Activated CD4-positive, alpha-beta T cell treated with anti-CD3 and anti-CD28 coated beads, Interleukin-2, amount 10 ng/mL, durations not matched to agents 7 days and 5 days (primary cell): ENCODE measurements around the gene DDI1. TPM values are rescaled to one million over a fixed set of nuclear protein-coding genes. Genes with fewer than 3 reads are reported as not detected.

Experiments
- CTCF ChIA-PET: fragments of 350-600 bp; sonication (Branson Sonifier 250); formaldehyde crosslinking; loops from one replicate; lab custom pipeline; 2021; ENCODE audit warnings: antibody characterized with exemption; lab: Charles Lee
- POLR2A ChIA-PET: fragments of 350-600 bp; sonication (Branson Sonifier 250); formaldehyde crosslinking; loops from one replicate; lab custom pipeline; 2021; ENCODE audit warnings: antibody characterized with exemption; lab: Charles Lee
- DNase-seq: peaks from one replicate; pipeline ENCODE4 v3.0.0-alpha.2; 2020
- H3K27ac Mint-ChIP-seq: one replicate; pipeline ENCODE4 v1.8.0; 2021; ENCODE audit warnings: mild to moderate bottlenecking, moderate library complexity, mixed read lengths
- H3K27me3 Mint-ChIP-seq: one replicate; pipeline ENCODE4 v1.8.0; 2021; ENCODE audit warnings: mixed read lengths
- H3K36me3 Mint-ChIP-seq: one replicate; pipeline ENCODE4 v1.8.0; 2021; ENCODE audit warnings: low read depth, mixed read lengths
- H3K4me1 Mint-ChIP-seq: one replicate; pipeline ENCODE4 v1.8.0; 2021; ENCODE audit warnings: mixed read lengths
- H3K4me3 Mint-ChIP-seq: one replicate; pipeline ENCODE4 v1.8.0; 2021; ENCODE audit warnings: mild to moderate bottlenecking, moderate library complexity, mixed read lengths
- H3K9me3 Mint-ChIP-seq: one replicate; pipeline ENCODE4 v1.8.0; 2021; ENCODE audit warnings: mixed read lengths
- total RNA-seq, 2 experiments: library from RNA; stranded (reverse); gene quantifications; one replicate each; pipeline ENCODE4 v1.2.3, GENCODE V29; 2021

Gene DDI1
- total RNA-seq, 2 experiments from 2014 or later: not detected

DNA sequence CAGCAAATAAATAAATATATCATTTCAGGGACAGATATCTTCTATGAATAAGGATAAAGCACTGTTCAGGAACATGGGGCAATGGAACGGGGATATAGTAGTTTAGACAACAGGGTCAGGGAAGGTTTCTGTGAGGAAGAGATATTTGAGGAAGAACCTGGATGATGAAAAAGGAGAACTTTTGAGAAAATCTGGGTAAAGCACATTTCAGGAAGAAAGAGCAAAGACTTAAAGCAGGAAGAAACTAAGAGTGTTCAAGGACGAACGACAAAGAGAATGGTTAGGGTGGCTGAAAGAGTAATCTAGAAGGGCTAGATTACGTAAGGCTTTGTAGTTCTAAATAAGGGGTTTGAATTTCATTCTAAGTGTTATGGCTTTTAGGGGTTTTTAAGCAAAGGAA is 12.7 kb downstream of the DDI1 start:
- CTCF ChIA-PET: no interaction called here
- Mint-ChIP-seq H3K4me1 (no peaks in the 10 kb centered on the region), H3K27ac (no peak overlapping the region), H3K9me3 (no peaks in the 10 kb centered on the region), H3K4me3 (no peak overlapping the region), H3K36me3 (no peaks in the 10 kb centered on the region), H3K27me3 (no peaks in the 10 kb centered on the region)
- POLR2A ChIA-PET: no interaction called here
- no peak for DNase-seq

DNA sequence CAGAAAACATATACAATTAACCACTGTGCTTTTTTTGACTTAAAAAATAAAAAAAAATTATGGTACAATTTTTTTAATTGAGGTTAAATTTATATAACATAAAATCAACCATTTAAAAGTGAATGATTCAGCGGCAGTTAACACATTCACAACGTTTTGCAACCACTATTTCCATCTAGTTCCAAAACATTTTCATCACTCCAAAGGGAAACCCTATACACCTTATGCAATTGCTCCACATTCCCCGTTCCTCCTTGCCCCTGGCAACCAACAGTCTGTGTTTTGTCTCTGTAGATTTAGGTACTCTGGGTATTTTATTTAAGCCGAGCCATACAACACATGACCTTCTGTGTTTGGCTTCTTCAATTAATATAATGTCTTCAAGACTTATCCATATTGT is 15.3 kb downstream of the DDI1 start:
- no peaks in the 10 kb centered on the region for H3K27me3 Mint-ChIP-seq
- ChIA-PET CTCF (no interaction called here), POLR2A (no interaction called here)
- no peak overlapping the region for H3K27ac Mint-ChIP-seq
- H3K36me3 Mint-ChIP-seq: no peaks in the 10 kb centered on the region
- no peaks in the 10 kb centered on the region for H3K4me1 Mint-ChIP-seq
- no peak for DNase-seq
- H3K9me3 Mint-ChIP-seq: peaks cover 2% of the 10 kb centered on the region
- no peak overlapping the region for H3K4me3 Mint-ChIP-seq

DNA sequence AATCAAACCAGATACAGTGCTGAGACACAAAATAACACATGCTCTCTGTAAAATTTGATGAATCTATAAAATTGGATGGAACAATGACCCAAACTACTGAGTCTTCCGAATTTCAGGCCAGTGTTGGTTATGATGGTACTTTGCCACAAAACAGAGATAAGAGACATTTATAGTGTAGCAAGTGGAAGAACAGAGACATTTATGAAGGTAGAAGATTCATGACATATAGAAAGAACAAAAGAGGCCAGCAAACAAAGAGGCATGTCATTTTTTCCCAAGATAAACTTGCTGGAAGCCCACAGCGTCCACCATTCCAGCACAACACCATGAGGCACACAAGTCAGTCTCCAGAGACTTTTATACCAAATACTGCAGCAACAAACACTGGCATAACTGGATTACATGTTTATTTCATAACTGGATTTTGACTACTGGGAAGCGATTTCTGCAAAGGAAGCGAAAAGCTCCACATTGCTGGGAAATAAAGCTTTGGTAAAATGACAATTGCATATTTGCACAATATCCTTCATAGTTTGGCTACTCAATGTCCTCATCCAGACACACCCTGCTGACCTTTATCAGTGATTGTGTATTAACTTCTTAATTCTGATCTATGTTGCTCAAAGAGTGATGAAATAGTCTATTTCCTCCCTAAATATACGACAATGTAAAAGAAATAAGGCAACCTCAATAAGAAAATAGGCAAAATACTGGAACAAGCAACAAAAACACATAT is 17.5 kb downstream of the DDI1 start:
- CTCF ChIA-PET: no interaction called here
- POLR2A ChIA-PET: no interaction called here
- no peak overlapping the region for H3K4me3 Mint-ChIP-seq

DNA sequence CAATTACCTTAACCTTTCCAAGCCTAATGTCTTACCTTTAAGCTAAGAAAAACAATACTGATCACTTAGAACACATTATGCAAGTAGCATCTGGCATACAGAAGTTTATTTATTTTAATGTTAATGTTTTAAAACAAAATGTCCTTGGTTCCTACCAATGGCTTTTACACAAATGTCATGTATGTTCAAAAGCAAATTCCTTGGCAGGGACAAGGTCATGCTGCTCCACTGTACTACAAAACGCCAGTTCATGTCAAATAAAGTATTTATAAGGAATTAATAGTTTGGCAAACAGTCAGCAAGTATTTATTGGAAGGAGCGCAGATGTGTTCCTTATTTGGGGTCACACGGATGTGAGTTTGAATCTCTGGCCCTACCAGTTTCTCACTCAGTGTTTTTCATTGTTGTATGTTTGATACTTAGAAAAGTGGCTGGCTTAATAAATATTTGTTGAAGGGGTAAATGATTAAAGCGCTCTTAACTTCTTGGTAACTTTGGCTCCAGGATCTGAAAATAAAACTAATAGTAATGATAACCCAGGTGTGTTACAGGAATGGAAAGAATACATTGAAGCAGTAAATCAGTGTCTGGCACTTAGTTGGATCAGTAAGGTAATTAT is 18.6 kb downstream of the DDI1 start:
- no peak for DNase-seq
- Mint-ChIP-seq H3K27ac (no peak overlapping the region), H3K4me3 (no peak overlapping the region), H3K27me3 (no peaks in the 10 kb centered on the region), H3K9me3 (peaks cover 2% of the 10 kb centered on the region), H3K36me3 (no peaks in the 10 kb centered on the region), H3K4me1 (no peaks in the 10 kb centered on the region)
- POLR2A ChIA-PET: no interaction called here
- CTCF ChIA-PET: no interaction called here

More for the DNA sequence above, 17.5 kb downstream of the DDI1 start:
- no peaks in the 10 kb centered on the region for H3K4me1 Mint-ChIP-seq
- H3K9me3 Mint-ChIP-seq: peaks cover 2% of the 10 kb centered on the region
- no peaks in the 10 kb centered on the region for H3K36me3 Mint-ChIP-seq
- no peaks in the 10 kb centered on the region for H3K27me3 Mint-ChIP-seq
- no peak overlapping the region for H3K27ac Mint-ChIP-seq
- DNase-seq: no peak

DNA sequence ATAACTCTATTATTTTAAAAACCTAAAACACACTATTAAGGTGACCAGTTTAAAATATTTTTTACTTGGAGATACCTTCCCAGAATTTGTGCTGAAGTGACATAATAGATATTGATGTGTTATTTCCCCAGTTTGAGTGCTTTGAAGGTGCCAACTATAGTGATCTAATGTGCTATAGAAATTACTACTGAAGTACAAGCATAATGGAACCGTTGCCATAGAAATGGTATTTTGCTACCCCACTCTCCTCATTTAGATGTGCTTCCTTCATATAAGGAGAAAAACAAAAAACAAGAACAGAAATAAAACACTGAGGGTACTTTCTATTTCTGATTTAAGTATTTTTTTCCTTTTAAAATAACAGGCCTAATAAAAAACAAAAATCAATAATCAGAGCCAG is 19.2 kb downstream of the DDI1 start:
- POLR2A ChIA-PET: no interaction called here
- no peak overlapping the region for H3K4me3 Mint-ChIP-seq
- H3K36me3 Mint-ChIP-seq: no peaks in the 10 kb centered on the region
- no peak overlapping the region for H3K27ac Mint-ChIP-seq
- CTCF ChIA-PET: no interaction called here
- no peak for DNase-seq
- H3K27me3 Mint-ChIP-seq: no peaks in the 10 kb centered on the region
- no peaks in the 10 kb centered on the region for H3K4me1 Mint-ChIP-seq
- peaks cover 2% of the 10 kb centered on the region for H3K9me3 Mint-ChIP-seq

DNA sequence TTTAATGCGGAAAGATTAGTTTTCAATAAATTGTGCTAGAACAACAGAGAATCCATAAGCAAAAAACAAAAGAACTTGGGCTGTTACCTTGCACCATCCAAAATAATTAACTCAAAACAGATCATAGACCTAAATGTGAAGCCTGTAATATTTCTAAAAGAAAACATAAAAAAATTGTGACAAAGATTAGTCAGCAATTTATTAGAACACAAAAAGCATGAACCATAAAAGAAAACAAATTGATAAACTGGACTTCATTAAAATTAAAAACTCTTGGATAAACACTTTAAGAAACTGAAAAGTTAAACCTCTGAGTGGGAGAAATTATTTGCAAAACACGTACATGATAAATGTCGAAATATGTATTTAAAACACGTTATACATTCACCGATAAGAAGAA is 21.5 kb downstream of the DDI1 start:
- no peaks in the 10 kb centered on the region for H3K27me3 Mint-ChIP-seq
- no peak for DNase-seq
- no peaks in the 10 kb centered on the region for H3K36me3 Mint-ChIP-seq

DNA sequence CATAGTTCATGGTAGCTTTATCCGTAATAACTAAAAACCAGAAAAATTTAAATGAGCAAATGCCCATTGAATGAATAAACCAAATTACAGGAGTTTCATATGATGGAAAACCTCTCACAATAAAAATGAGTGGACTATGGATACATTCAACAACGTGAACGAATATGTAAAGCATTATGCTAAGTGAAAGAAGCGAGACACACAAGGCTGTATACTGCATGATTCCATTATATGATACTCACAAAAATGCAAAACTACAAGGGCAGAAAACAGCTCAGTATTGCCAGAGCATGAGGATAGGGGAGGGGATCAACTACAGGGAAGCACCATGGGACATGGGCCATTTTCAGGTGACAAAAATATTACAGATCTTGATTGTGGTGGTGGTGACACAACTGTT is 22.2 kb downstream of the DDI1 start:
- Mint-ChIP-seq H3K27ac (no peak overlapping the region), H3K4me1 (no peaks in the 10 kb centered on the region), H3K36me3 (no peaks in the 10 kb centered on the region), H3K27me3 (no peaks in the 10 kb centered on the region), H3K9me3 (peaks cover 2% of the 10 kb centered on the region), H3K4me3 (no peak overlapping the region)
- ChIA-PET CTCF (no interaction called here), POLR2A (no interaction called here)
- no peak for DNase-seq

More for the DNA sequence above, 21.5 kb downstream of the DDI1 start:
- Mint-ChIP-seq H3K27ac (no peak overlapping the region), H3K4me1 (no peaks in the 10 kb centered on the region), H3K4me3 (no peak overlapping the region), H3K9me3 (peaks cover 2% of the 10 kb centered on the region)
- POLR2A ChIA-PET: no interaction called here
- CTCF ChIA-PET: no interaction called here

DNA sequence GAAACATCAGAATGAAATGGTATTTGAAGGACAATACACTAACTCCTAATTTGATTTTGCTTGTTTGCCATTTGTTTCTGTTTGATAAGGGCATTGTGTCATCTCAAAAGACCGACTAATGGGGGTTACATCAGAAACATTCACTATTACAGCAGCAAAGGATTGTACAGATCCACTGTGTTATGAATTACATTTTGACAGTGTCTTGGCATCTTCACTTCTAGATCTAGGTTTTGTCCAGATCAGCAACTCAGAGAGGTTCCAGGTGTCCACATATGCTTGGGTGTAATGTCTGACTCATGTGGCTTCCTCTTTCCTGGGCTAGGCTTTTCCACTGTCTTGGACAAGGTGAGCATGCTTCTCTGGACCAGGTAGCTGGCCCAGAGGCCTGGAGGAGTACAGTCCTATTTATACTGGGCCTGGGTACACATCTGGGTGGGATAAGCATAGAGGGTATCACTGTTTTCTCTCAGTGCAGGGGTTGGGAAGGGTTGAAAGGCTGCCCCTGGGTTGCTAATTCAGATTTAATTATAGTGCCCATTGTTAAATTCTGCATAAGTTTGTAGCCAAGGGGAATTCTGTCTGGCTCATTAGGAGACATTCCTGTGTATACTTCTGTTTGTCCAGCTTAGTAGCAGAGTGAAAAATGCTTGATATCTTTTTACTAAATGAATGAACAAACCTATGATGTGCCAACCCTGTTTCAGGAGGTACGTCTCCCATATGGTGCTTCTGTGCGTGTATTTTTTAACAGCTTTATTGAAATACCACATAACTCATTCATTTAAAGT is 23.8 kb downstream of the DDI1 start:
- Mint-ChIP-seq H3K27ac (no peak overlapping the region), H3K36me3 (no peaks in the 10 kb centered on the region), H3K27me3 (no peaks in the 10 kb centered on the region), H3K4me1 (no peaks in the 10 kb centered on the region), H3K4me3 (no peak overlapping the region), H3K9me3 (peaks cover 2% of the 10 kb centered on the region)
- CTCF ChIA-PET: no interaction called here
- DNase-seq: no peak
- POLR2A ChIA-PET: no interaction called here

DNA sequence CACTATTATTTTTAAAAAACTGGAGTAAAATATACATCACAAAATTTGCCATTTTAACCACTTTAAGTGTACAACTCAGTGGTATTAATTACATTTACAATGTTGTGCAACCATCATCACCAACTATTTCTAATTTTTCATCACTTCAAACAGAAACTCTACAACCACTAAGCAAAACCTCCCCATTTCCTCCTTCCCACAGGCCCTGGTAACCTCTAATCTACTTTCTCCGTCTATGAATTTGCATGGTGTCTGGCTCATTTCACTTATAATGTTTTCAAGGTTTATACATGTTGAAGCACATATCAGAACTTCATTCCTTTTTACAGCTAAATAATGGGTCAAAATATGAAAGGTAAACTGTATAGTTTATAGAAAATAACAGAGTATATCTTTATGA is 24.4 kb downstream of the DDI1 start:
- CTCF ChIA-PET: no interaction called here
- DNase-seq: no peak
- H3K27ac Mint-ChIP-seq: no peak overlapping the region
- no peak overlapping the region for H3K4me3 Mint-ChIP-seq
- peaks cover 2% of the 10 kb centered on the region for H3K9me3 Mint-ChIP-seq
- no peaks in the 10 kb centered on the region for H3K27me3 Mint-ChIP-seq
- no peaks in the 10 kb centered on the region for H3K36me3 Mint-ChIP-seq
- POLR2A ChIA-PET: no interaction called here
- H3K4me1 Mint-ChIP-seq: no peaks in the 10 kb centered on the region

DNA sequence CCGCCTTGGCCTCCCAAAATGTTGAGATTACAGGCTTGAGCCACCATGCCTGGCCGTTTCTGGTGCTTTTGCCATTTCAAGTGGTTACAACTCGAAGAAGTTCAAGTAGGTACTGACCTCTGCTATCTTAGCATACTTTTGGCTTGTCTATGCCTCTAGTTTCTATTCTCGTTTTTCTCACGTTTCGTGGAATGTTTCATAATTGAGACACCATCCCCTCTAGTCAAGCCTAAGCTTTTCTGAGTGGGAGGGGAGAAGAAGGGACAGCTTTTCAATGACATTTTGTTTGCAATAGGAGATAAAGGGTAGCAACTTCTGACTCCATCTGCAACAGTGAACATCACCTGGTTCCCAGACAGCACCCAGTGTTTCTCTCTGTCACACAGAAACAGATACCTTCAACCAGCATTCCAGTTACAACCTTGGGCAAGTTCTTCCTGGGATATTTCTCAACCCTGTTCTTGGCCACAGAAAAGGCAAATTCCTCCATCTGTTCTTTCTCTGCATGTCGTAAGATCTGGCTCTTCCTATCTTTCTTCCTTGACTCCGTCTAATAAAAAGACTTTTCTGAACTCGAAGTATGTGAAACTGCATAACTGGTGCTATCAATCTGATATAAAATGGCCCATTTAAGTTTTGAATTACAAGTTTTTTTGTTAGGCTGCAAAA is 25.5 kb downstream of the DDI1 start:
- H3K36me3 Mint-ChIP-seq: no peaks in the 10 kb centered on the region
- no peak overlapping the region for H3K4me3 Mint-ChIP-seq
- no peak overlapping the region for H3K27ac Mint-ChIP-seq
- H3K9me3 Mint-ChIP-seq: no peaks in the 10 kb centered on the region
- ChIA-PET CTCF (no interaction called here), POLR2A (no interaction called here)
- H3K27me3 Mint-ChIP-seq: no peaks in the 10 kb centered on the region
- no peaks in the 10 kb centered on the region for H3K4me1 Mint-ChIP-seq
- DNase-seq: no peak

DNA sequence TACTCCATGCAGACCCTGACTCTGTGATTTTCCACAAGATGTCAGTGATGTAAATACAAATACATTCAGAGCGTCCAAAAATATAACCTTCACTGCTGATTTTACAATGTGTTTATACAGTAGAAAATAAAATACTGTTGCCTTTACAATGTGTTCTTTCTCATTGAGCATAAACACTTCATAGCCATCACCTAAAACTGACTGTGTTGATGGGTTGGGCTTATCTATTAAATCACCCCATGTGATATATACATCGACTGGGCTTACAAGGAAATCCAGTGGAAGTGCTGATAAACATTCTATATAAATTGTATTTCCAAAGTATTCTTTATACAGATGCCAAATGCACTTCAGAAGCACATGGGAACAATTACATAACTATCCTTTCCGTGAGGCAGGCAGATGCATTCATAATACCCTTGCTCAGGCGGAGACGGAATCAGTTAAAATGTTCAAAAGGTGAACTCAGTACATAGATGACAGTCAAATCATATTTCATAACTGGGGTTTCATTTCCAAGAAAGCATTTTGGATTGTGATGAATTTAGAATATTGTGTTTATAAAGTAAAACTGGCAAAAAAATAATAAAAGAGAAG is 27.7 kb downstream of the DDI1 start:
- ChIA-PET CTCF (no interaction called here), POLR2A (no interaction called here)
- DNase-seq: no peak

DNA sequence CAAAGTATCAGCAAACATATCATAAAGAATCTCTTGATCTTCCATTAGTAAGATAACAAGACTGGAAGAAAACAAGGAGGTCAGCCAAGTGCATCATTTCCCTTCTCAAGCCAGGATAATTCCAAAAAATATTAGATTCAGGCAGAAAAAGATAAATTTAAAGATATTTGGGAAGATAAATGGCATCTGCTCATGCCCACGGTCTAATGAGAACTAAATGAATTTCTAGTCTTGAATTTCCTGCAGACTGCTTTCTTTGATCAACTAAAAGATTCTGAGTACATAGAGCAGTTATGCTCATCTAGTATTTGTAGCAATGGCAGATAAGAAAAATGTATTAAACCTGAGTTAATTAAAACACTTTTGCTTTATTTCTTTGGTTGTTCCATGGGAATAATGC is 31.1 kb downstream of the DDI1 start:
- Mint-ChIP-seq H3K4me1 (no peaks in the 10 kb centered on the region), H3K36me3 (no peaks in the 10 kb centered on the region), H3K27me3 (no peaks in the 10 kb centered on the region), H3K27ac (no peak overlapping the region), H3K9me3 (no peaks in the 10 kb centered on the region), H3K4me3 (no peak overlapping the region)
- CTCF ChIA-PET: no interaction called here
- DNase-seq: no peak
- POLR2A ChIA-PET: no interaction called here

More for the DNA sequence above, 27.7 kb downstream of the DDI1 start:
- H3K4me1 Mint-ChIP-seq: no peaks in the 10 kb centered on the region
- no peak overlapping the region for H3K4me3 Mint-ChIP-seq
- H3K27me3 Mint-ChIP-seq: no peaks in the 10 kb centered on the region
- no peak overlapping the region for H3K27ac Mint-ChIP-seq
- H3K36me3 Mint-ChIP-seq: no peaks in the 10 kb centered on the region
- no peaks in the 10 kb centered on the region for H3K9me3 Mint-ChIP-seq
